ENCODE measurements around the gene CFAP68. TPM values are rescaled to one million over a fixed set of nuclear protein-coding genes. Genes with fewer than 3 reads are reported as not detected.

The CFAP68 gene
- total and polyA plus RNA-seq, 2 experiments from 2014 or later: 9.9 to 52.8 TPM

DNA sequence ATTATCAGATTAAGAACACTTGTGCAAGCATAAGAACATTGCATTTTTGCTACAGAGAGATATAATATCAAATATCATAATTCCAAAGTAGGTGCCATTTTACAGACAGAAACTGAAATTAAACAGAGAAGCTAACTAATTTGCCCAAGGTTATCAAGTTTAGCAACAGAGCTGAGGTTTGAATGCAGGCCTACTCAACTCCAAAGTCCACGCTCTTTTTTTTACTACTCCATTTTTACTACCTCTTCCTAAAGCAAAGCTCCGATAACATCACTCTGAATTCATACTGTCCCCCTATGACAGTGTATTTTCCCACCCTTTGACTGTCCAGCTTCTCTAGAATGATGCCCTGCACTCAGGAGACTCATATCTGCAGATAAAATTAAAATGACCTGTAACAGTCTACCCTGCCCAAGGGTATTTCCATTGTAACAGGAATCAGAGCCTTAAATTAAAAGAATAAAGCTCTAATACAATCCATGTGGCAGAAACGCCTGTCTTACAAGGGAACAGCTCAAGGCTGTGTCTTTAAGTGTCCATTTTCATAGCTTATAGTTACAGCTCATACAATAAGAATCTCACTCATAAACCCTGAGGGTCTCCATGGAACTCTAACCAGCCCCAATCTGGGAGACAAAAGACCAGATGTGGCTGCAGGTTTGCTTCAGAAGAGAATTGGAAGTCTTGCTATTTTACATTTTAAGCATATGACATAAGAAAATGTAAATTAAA lies 44.7 kb upstream of the CFAP68 start:
- H3K27me3 ChIP-seq (ENCODE audit: insufficient read depth): no peaks in the 10 kb centered on the region
- H4K20me1 ChIP-seq (replicated peaks; ENCODE audit: insufficient read depth): no peaks in the 10 kb centered on the region
- Mint-ChIP-seq H3K4me1 (peaks cover under 1% of the 10 kb centered on the region; the same call in 1 of the 3 replicates), H3K36me3 (ENCODE audit: low read depth) (peaks cover 4% of the 10 kb centered on the region; the same call in 1 of the 3 replicates), H3K27ac (no peak overlapping the region), H3K9me3 (no peaks in the 10 kb centered on the region), H3K4me3 (no peak overlapping the region), H3K27me3 (ENCODE audit: insufficient read depth, low read depth, poor library complexity) (no peaks in the 10 kb centered on the region)
- H3K4me3 ChIP-seq: no peak overlapping the region
- no peak overlapping the region for H3K4me2 ChIP-seq
- no peak overlapping the region for H3K27ac ChIP-seq (ENCODE audit: low read depth)
- H3K36me3 ChIP-seq (ENCODE audit: insufficient read depth): no peaks in the 10 kb centered on the region
- TF ChIP-seq ZNF331 (CRISPR knock-in tag; IDR thresholded peaks at IDR 0.05; ENCODE audit: low read depth) (no peak), EZH2 (IDR thresholded peaks at IDR 0.05; ENCODE audit: low read depth, unreplicated experiment) (no peak), POLR2AphosphoS5 (IDR thresholded peaks at IDR 0.05; ENCODE audit: low read depth) (no peak), EZH2phosphoT487 (IDR thresholded peaks at IDR 0.05; ENCODE audit: unreplicated experiment) (no peak), JUNB (IDR thresholded peaks at IDR 0.05; ENCODE audit: unreplicated experiment) (no peak), CREB1 (CRISPR knock-in tag; IDR thresholded peaks at IDR 0.05; ENCODE audit: low read depth) (no peak), STAT1 (IDR thresholded peaks at IDR 0.05; ENCODE audit: unreplicated experiment) (no peak), ZNF114 (CRISPR knock-in tag; IDR thresholded peaks at IDR 0.05) (no peak), NANOG (IDR thresholded peaks at IDR 0.05; ENCODE audit: borderline replicate concordance) (no peak)
- TF ChIP-seq, protein P1, sequence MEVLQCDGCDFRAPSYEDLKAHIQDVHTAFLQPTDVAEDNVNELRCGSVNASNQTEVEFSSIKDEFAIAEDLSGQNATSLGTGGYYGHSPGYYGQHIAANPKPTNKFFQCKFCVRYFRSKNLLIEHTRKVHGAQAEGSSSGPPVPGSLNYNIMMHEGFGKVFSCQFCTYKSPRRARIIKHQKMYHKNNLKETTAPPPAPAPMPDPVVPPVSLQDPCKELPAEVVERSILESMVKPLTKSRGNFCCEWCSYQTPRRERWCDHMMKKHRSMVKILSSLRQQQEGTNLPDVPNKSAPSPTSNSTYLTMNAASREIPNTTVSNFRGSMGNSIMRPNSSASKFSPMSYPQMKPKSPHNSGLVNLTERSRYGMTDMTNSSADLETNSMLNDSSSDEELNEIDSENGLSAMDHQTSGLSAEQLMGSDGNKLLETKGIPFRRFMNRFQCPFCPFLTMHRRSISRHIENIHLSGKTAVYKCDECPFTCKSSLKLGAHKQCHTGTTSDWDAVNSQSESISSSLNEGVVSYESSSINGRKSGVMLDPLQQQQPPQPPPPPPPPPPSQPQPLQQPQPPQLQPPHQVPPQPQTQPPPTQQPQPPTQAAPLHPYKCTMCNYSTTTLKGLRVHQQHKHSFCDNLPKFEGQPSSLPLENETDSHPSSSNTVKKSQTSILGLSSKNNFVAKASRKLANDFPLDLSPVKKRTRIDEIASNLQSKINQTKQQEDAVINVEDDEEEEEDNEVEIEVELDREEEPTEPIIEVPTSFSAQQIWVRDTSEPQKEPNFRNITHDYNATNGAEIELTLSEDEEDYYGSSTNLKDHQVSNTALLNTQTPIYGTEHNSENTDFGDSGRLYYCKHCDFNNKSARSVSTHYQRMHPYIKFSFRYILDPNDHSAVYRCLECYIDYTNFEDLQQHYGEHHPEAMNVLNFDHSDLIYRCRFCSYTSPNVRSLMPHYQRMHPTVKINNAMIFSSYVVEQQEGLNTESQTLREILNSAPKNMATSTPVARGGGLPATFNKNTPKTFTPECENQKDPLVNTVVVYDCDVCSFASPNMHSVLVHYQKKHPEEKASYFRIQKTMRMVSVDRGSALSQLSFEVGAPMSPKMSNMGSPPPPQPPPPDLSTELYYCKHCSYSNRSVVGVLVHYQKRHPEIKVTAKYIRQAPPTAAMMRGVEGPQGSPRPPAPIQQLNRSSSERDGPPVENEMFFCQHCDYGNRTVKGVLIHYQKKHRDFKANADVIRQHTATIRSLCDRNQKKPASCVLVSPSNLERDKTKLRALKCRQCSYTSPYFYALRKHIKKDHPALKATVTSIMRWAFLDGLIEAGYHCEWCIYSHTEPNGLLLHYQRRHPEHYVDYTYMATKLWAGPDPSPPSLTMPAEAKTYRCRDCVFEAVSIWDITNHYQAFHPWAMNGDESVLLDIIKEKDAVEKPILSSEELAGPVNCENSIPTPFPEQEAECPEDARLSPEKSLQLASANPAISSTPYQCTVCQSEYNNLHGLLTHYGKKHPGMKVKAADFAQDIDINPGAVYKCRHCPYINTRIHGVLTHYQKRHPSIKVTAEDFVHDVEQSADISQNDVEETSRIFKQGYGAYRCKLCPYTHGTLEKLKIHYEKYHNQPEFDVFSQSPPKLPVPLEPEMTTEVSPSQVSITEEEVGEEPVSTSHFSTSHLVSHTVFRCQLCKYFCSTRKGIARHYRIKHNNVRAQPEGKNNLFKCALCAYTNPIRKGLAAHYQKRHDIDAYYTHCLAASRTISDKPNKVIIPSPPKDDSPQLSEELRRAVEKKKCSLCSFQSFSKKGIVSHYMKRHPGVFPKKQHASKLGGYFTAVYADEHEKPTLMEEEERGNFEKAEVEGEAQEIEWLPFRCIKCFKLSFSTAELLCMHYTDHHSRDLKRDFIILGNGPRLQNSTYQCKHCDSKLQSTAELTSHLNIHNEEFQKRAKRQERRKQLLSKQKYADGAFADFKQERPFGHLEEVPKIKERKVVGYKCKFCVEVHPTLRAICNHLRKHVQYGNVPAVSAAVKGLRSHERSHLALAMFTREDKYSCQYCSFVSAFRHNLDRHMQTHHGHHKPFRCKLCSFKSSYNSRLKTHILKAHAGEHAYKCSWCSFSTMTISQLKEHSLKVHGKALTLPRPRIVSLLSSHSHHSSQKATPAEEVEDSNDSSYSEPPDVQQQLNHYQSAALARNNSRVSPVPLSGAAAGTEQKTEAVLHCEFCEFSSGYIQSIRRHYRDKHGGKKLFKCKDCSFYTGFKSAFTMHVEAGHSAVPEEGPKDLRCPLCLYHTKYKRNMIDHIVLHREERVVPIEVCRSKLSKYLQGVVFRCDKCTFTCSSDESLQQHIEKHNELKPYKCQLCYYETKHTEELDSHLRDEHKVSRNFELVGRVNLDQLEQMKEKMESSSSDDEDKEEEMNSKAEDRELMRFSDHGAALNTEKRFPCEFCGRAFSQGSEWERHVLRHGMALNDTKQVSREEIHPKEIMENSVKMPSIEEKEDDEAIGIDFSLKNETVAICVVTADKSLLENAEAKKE (CRISPR knock-in tag; IDR thresholded peaks at IDR 0.05): no peak
- TF ChIP-seq, protein P2, sequence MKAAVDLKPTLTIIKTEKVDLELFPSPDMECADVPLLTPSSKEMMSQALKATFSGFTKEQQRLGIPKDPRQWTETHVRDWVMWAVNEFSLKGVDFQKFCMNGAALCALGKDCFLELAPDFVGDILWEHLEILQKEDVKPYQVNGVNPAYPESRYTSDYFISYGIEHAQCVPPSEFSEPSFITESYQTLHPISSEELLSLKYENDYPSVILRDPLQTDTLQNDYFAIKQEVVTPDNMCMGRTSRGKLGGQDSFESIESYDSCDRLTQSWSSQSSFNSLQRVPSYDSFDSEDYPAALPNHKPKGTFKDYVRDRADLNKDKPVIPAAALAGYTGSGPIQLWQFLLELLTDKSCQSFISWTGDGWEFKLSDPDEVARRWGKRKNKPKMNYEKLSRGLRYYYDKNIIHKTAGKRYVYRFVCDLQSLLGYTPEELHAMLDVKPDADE (IDR thresholded peaks at IDR 0.05): no peak
- TF ChIP-seq, protein P3, sequence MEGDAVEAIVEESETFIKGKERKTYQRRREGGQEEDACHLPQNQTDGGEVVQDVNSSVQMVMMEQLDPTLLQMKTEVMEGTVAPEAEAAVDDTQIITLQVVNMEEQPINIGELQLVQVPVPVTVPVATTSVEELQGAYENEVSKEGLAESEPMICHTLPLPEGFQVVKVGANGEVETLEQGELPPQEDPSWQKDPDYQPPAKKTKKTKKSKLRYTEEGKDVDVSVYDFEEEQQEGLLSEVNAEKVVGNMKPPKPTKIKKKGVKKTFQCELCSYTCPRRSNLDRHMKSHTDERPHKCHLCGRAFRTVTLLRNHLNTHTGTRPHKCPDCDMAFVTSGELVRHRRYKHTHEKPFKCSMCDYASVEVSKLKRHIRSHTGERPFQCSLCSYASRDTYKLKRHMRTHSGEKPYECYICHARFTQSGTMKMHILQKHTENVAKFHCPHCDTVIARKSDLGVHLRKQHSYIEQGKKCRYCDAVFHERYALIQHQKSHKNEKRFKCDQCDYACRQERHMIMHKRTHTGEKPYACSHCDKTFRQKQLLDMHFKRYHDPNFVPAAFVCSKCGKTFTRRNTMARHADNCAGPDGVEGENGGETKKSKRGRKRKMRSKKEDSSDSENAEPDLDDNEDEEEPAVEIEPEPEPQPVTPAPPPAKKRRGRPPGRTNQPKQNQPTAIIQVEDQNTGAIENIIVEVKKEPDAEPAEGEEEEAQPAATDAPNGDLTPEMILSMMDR (conservative IDR thresholded peaks at IDR 0.05; ENCODE audit: low read depth in 2 of 2): no peak
- TF ChIP-seq, protein P4, sequence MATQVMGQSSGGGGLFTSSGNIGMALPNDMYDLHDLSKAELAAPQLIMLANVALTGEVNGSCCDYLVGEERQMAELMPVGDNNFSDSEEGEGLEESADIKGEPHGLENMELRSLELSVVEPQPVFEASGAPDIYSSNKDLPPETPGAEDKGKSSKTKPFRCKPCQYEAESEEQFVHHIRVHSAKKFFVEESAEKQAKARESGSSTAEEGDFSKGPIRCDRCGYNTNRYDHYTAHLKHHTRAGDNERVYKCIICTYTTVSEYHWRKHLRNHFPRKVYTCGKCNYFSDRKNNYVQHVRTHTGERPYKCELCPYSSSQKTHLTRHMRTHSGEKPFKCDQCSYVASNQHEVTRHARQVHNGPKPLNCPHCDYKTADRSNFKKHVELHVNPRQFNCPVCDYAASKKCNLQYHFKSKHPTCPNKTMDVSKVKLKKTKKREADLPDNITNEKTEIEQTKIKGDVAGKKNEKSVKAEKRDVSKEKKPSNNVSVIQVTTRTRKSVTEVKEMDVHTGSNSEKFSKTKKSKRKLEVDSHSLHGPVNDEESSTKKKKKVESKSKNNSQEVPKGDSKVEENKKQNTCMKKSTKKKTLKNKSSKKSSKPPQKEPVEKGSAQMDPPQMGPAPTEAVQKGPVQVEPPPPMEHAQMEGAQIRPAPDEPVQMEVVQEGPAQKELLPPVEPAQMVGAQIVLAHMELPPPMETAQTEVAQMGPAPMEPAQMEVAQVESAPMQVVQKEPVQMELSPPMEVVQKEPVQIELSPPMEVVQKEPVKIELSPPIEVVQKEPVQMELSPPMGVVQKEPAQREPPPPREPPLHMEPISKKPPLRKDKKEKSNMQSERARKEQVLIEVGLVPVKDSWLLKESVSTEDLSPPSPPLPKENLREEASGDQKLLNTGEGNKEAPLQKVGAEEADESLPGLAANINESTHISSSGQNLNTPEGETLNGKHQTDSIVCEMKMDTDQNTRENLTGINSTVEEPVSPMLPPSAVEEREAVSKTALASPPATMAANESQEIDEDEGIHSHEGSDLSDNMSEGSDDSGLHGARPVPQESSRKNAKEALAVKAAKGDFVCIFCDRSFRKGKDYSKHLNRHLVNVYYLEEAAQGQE (IDR thresholded peaks at IDR 0.05; ENCODE audit: unreplicated experiment): no peak
- no peaks in the 10 kb centered on the region for H3K4me1 ChIP-seq (ENCODE audit: insufficient read depth)
- DNase-seq (ENCODE audit: low spot score) (no peak), ATAC-seq (no peak)
- H3K9me2 ChIP-seq (ENCODE audit: insufficient read depth): no peaks in the 10 kb centered on the region
- H3K79me2 ChIP-seq (replicated peaks; ENCODE audit: insufficient read depth): no peaks in the 10 kb centered on the region
- H3F3A ChIP-seq (replicated peaks; ENCODE audit: low read depth): no peaks in the 10 kb centered on the region
- H2AFZ ChIP-seq: no peak overlapping the region

Data from GM23338 (cell line).